ENCODE measurements around the gene PTGES2.
"Not testable (repeated sequence)": the region's sequence is repeated elsewhere in the genome, so short reads cannot be mapped to it uniquely, and the experiment has no call there.

The PTGES2 gene

GRCh38 chr9:128142596-128142995 is 15.1 kb upstream of the PTGES2 start:
- H3K27ac ChIP-seq: no peak overlapping the region
- TF ChIP-seq CTCF (conservative IDR thresholded peaks at IDR 0.05) (no peak), ZFX (IDR thresholded peaks at IDR 0.05) (no peak)

- TF ChIP-seq ZFX (IDR thresholded peaks at IDR 0.05) (no peak), CTCF (conservative IDR thresholded peaks at IDR 0.05) (no peak)
- H3K27ac ChIP-seq: no peak overlapping the region
Measured at GRCh38 chr9:128142061-128142460, 14.5 kb upstream of the PTGES2 start.

GRCh38 chr9:128141604-128142003 is 14.1 kb upstream of the PTGES2 start:
- no peak overlapping the region for H3K27ac ChIP-seq
- TF ChIP-seq ZFX (IDR thresholded peaks at IDR 0.05) (no peak), CTCF (conservative IDR thresholded peaks at IDR 0.05) (no peak)

- TF ChIP-seq CTCF (conservative IDR thresholded peaks at IDR 0.05) (no peak), ZFX (IDR thresholded peaks at IDR 0.05) (no peak)
- H3K27ac ChIP-seq: no peak overlapping the region
Measured at GRCh38 chr9:128139621-128140020, 12.1 kb upstream of the PTGES2 start.

- no peak overlapping the region for H3K27ac ChIP-seq
- TF ChIP-seq ZFX (IDR thresholded peaks at IDR 0.05) (no peak), CTCF (conservative IDR thresholded peaks at IDR 0.05) (no peak)
Measured at GRCh38 chr9:128138001-128138400, 10.5 kb upstream of the PTGES2 start.

GRCh38 chr9:128136816-128137793 is 9.6 kb upstream of the PTGES2 start:
- TF ChIP-seq CTCF (conservative IDR thresholded peaks at IDR 0.05) (no peak), ZFX (IDR thresholded peaks at IDR 0.05) (no peak)
- H3K27ac ChIP-seq: no peak overlapping the region

- H3K27ac ChIP-seq: not testable (repeated sequence)
Measured at GRCh38 chr9:128135561-128135960, 8.0 kb upstream of the PTGES2 start.

GRCh38 chr9:128132139-128132538 is 4.6 kb upstream of the PTGES2 start:
- H3K27ac ChIP-seq: not testable (repeated sequence)

- H3K27ac ChIP-seq: not testable (repeated sequence)
Measured at GRCh38 chr9:128131346-128131745, 3.8 kb upstream of the PTGES2 start.

- not testable (repeated sequence) for H3K27ac ChIP-seq
Measured at GRCh38 chr9:128130651-128131050, 3.1 kb upstream of the PTGES2 start.
